GM23338 (cell line): Measurements from ENCODE around the gene TTPAL. TPM values are rescaled to one million over a fixed set of nuclear protein-coding genes. Genes with fewer than 3 reads are reported as not detected.

Experiments
- ATAC-seq: fragments of 200-7000 bp; cut with Tn5 transposase; 3 replicates; pipeline ENCODE4 v1.9.1; 2020
- DNase-seq: peaks from one replicate; pipeline ENCODE4 v3.0.0-alpha.2; 2015; ENCODE audit warnings: low spot score
- H2AFZ ChIP-seq: fragments of 200-600 bp; sonication (generic); 2 replicates; pipeline ENCODE4 v1.8.0; 2016; ENCODE audit warnings: antibody characterized with exemption, mild to moderate bottlenecking, moderate library complexity
- H3F3A ChIP-seq: fragments of 200-600 bp; sonication (generic); replicated peaks from 2 replicates; pipeline ENCODE4 v1.8.0; 2017; ENCODE audit warnings: antibody characterized with exemption, mixed run types, low read depth
- H3K27ac ChIP-seq: fragments of 200-600 bp; sonication (generic); 2 replicates; pipeline ENCODE4 v1.6.1; 2016; ENCODE audit warnings: low read depth
- H3K27me3 ChIP-seq: fragments of 200-600 bp; sonication (generic); 2 replicates; pipeline ENCODE4 v1.8.0; 2016; ENCODE audit warnings: mild to moderate bottlenecking, mixed run types, moderate library complexity; ENCODE audit not compliant: insufficient read depth
- H3K36me3 ChIP-seq: fragments of 200-600 bp; sonication (generic); 2 replicates; pipeline ENCODE4 v1.8.0; 2016; ENCODE audit warnings: mild to moderate bottlenecking; ENCODE audit not compliant: insufficient read depth
- H3K4me1 ChIP-seq: fragments of 200-600 bp; sonication (generic); 2 replicates; pipeline ENCODE4 v1.8.0; 2016; ENCODE audit warnings: mild to moderate bottlenecking, moderate library complexity; ENCODE audit not compliant: insufficient read depth
- H3K4me2 ChIP-seq: fragments of 200-600 bp; sonication (generic); 2 replicates; pipeline ENCODE4 v1.7.1; 2017; ENCODE audit warnings: mixed run types
- H3K4me3 ChIP-seq: fragments of 200-600 bp; sonication (generic); 2 replicates; pipeline ENCODE4 v1.6.1; 2016; ENCODE audit warnings: mixed run types
- H3K79me2 ChIP-seq: fragments of 200-600 bp; sonication (generic); replicated peaks from 2 replicates; pipeline ENCODE4 v1.8.0; 2017; ENCODE audit warnings: mild to moderate bottlenecking; ENCODE audit not compliant: insufficient read depth
- H3K9me2 ChIP-seq: fragments of 200-600 bp; sonication (generic); 2 replicates; pipeline ENCODE4 v1.8.0; 2017; ENCODE audit not compliant: insufficient read depth
- H4K20me1 ChIP-seq: fragments of 200-600 bp; sonication (generic); replicated peaks from 2 replicates; pipeline ENCODE4 v1.8.0; 2017; ENCODE audit warnings: mild to moderate bottlenecking; ENCODE audit not compliant: insufficient read depth
- H3K27ac Mint-ChIP-seq: 2 replicates; pipeline ENCODE4 v1.8.0; 2020; ENCODE audit warnings: inconsistent platforms, mild to moderate bottlenecking, moderate library complexity, mixed read lengths
- H3K27me3 Mint-ChIP-seq: 3 replicates; pipeline ENCODE4 v1.8.0; 2022; ENCODE audit warnings: low read depth, mild to moderate bottlenecking, moderate library complexity, mixed read lengths, inconsistent platforms; ENCODE audit not compliant: insufficient read depth, poor library complexity
- H3K36me3 Mint-ChIP-seq: 3 replicates; pipeline ENCODE4 v1.8.0; 2021; ENCODE audit warnings: low read depth, mild to moderate bottlenecking, inconsistent platforms, moderate library complexity, mixed read lengths
- H3K4me1 Mint-ChIP-seq: 3 replicates; pipeline ENCODE4 v1.8.0; 2020; ENCODE audit warnings: mild to moderate bottlenecking, inconsistent platforms, mixed read lengths
- H3K4me3 Mint-ChIP-seq: 3 replicates; pipeline ENCODE4 v1.8.0; 2021; ENCODE audit warnings: moderate library complexity, mild to moderate bottlenecking, inconsistent platforms, mixed read lengths
- H3K9me3 Mint-ChIP-seq: 3 replicates; pipeline ENCODE4 v1.8.0; 2020; ENCODE audit warnings: moderate library complexity, mild to moderate bottlenecking, inconsistent platforms, mixed read lengths
- CREB1 ChIP-seq: fragments of 250-450 bp; sonication (Bioruptor Pico); IDR thresholded peaks from 2 replicates; pipeline ENCODE4 v1.5.0; 2020; ENCODE audit warnings: low read depth, mild to moderate bottlenecking, moderate library complexity
- CTCF ChIP-seq, 2 experiments: fragments of 200-600 bp in 1 of 2; sonication (generic) in 1 of 2; conservative IDR thresholded peaks; 2 replicates each; pipeline versions ENCODE4 v1.5.1 to v1.6.1; 2016 to 2017; ENCODE audit warnings: antibody characterized with exemption in 2 of 2, low read depth in 2 of 2, mild to moderate bottlenecking in 2 of 2, moderate library complexity in 1 of 2
- ETS1 ChIP-seq: IDR thresholded peaks from 2 replicates; pipeline ENCODE4 v1.6.1; 2016; ENCODE audit warnings: antibody characterized with exemption
- EZH2 ChIP-seq: fragments of 200-600 bp; sonication (generic); IDR thresholded peaks from one replicate; pipeline ENCODE4 v1.8.0; 2017; ENCODE audit warnings: antibody characterized with exemption, mild to moderate bottlenecking, low read depth; ENCODE audit not compliant: unreplicated experiment
- EZH2phosphoT487 ChIP-seq: fragments of 200-600 bp; sonication (generic); IDR thresholded peaks from one replicate; pipeline ENCODE4 v1.8.1; 2018; ENCODE audit warnings: antibody characterized with exemption; ENCODE audit not compliant: unreplicated experiment
- JUNB ChIP-seq: IDR thresholded peaks from one replicate; pipeline ENCODE4 v1.6.1; 2016; ENCODE audit warnings: antibody characterized with exemption; ENCODE audit not compliant: unreplicated experiment
- NANOG ChIP-seq: IDR thresholded peaks from 2 replicates; pipeline ENCODE4 v1.6.1; 2016; ENCODE audit warnings: antibody characterized with exemption, borderline replicate concordance
- POLR2AphosphoS5 ChIP-seq: IDR thresholded peaks from 2 replicates; pipeline ENCODE4 v1.6.1; 2016; ENCODE audit warnings: antibody characterized with exemption, low read depth
- REST ChIP-seq: IDR thresholded peaks from one replicate; pipeline ENCODE4 v1.6.1; 2018; ENCODE audit warnings: antibody characterized with exemption; ENCODE audit not compliant: unreplicated experiment
- STAT1 ChIP-seq: IDR thresholded peaks from one replicate; pipeline ENCODE4 v1.6.1; 2016; ENCODE audit warnings: antibody characterized with exemption; ENCODE audit not compliant: unreplicated experiment
- ZNF114 ChIP-seq: fragments of 250-450 bp; sonication (Bioruptor Pico); IDR thresholded peaks from 2 replicates; pipeline ENCODE4 v1.5.0; 2020; ENCODE audit warnings: mild to moderate bottlenecking, moderate library complexity
- ZNF331 ChIP-seq: fragments of 250-450 bp; sonication (Bioruptor Pico); IDR thresholded peaks from 2 replicates; pipeline ENCODE4 v1.5.0; 2020; ENCODE audit warnings: low read depth, mild to moderate bottlenecking, moderate library complexity
- ZNF462 ChIP-seq: fragments of 250-450 bp; sonication (Bioruptor Pico); IDR thresholded peaks from 2 replicates; pipeline ENCODE4 v1.5.0; 2020; ENCODE audit warnings: mild to moderate bottlenecking, moderate library complexity
- polyA plus RNA-seq: library from polyadenylated mRNA; unstranded; fragments of >200 nt; fragmentation: Nextera tagmentation; extraction: Ambion mirVana; gene quantifications from 2 replicates; pipeline ENCODE4 v1.2.1, GENCODE V29; 2016
- total RNA-seq: library from RNA; depleted of rRNA; stranded (reverse); fragments of >200 nt; shearing (Covaris generic); gene quantifications from 2 replicates; pipeline ENCODE4 v1.2.3, GENCODE V29; 2014

Gene TTPAL
- total and polyA plus RNA-seq, 2 experiments from 2014 or later, result 3.7 to 10.2 TPM

GRCh38 chr20:44429017-44429339, 46.7 kb upstream of the TTPAL start:
- no peak overlapping the region for H3K4me3 Mint-ChIP-seq
- H3K27ac Mint-ChIP-seq, result no peak overlapping the region
- Histone ChIP-seq H3K36me3 (no peaks in the 10 kb centered on the region), H3K27me3 (no peaks in the 10 kb centered on the region), H4K20me1 (no peaks in the 10 kb centered on the region), H3K9me2 (peaks cover 4% of the 10 kb centered on the region; the same call in 1 of the 2 replicates), H3K27ac (no peak overlapping the region), H3K79me2 (no peaks in the 10 kb centered on the region), H2AFZ (no peak overlapping the region), H3K4me2 (no peak overlapping the region), H3K4me3 (no peak overlapping the region), H3F3A (no peaks in the 10 kb centered on the region), H3K4me1 (no peaks in the 10 kb centered on the region)
- H3K4me1 Mint-ChIP-seq, result no peaks in the 10 kb centered on the region
- no peak for TF ChIP-seq ZNF331
- TF ChIP-seq CREB1, result no peak
- no peak for TF ChIP-seq CTCF (conservative IDR thresholded peaks at IDR 0.05; ENCODE audit: low read depth in 2 of 2)
- TF ChIP-seq EZH2, result no peak
- TF ChIP-seq REST, result no peak
- TF ChIP-seq EZH2phosphoT487, result no peak
- TF ChIP-seq NANOG, result no peak
- no peak for TF ChIP-seq ETS1
- TF ChIP-seq JUNB, result no peak
- no peak for TF ChIP-seq ZNF462 (CRISPR knock-in tag)
- no peak for TF ChIP-seq ZNF114
- no peak for TF ChIP-seq POLR2AphosphoS5
- TF ChIP-seq STAT1, result no peak
- ATAC-seq (no peak), DNase-seq (no peak)
- H3K27me3 Mint-ChIP-seq, result peaks cover 7% of the 10 kb centered on the region
- H3K9me3 Mint-ChIP-seq, result no peaks in the 10 kb centered on the region
- H3K36me3 Mint-ChIP-seq, result no peaks in the 10 kb centered on the region
